H54 (cell line): ENCODE measurements around the gene FBXW2.
"Not testable (repeated sequence)": the region's sequence is repeated elsewhere in the genome, so short reads cannot be mapped to it uniquely, and the experiment has no call there.

Experiments used
- DNase-seq: peaks from one replicate; pipeline ENCODE4 v3.0.0; 2011; ENCODE audit warnings: low spot score, mixed read lengths; ENCODE audit not compliant: insufficient read length
- FAIRE-seq: peaks from 3 replicates; lab custom pipeline; 2011; peaks lifted over from hg19 to GRCh38; lab: Jason Lieb, UNC
- POLR2A ChIP-seq: IDR thresholded peaks from 2 replicates; pipeline ENCODE4 v1.6.1; 2011; ENCODE audit warnings: low read depth, mild to moderate bottlenecking, low read length

Gene FBXW2

DNA sequence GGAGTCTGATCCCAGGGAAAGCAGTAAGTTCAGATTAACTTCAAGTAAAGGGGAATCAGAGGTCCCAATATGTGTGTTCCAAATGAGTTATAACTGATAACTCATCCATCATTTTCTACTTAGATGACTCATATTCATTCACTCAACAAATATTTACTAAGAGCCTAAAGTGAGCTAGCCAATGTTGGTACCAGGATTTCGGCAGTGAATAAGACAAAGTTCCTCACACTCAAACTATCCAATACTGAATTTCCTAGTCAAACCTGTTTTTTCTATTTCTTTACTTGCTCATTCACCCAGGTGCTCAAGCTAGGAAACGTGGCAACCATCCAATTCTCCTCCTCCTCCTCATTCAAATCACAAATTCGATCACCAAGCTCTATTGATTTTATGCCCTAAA is 25.8 kb downstream of the FBXW2 start:
- no peak for FAIRE-seq
- TF ChIP-seq POLR2A, result no peak
- no peak for DNase-seq

DNA sequence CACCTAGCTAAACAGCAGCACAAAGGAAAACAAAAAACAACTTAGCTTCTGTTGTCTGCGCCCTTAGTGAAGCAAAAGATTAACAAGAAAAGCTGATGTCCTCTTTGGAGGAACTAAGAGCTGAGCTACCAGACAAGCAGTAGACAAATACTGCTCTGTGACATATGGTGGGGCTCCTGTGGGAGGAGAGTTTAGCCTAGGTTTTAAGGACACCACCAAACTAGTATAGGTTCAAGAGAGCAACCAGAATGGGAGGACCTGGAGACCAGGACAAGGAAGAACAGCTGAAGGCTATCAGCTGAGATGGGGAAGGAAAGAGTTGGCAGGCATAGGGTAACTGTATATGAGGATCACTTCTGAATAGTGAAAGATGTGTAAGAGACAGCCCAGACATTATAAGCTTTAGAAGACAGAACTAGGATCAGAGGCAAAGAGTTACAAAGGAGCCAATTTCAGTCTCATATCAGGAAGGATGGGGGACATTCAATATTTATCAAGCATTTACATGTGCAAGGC is 27.2 kb downstream of the FBXW2 start:
- TF ChIP-seq POLR2A, result no peak
- DNase-seq, result no peak

DNA sequence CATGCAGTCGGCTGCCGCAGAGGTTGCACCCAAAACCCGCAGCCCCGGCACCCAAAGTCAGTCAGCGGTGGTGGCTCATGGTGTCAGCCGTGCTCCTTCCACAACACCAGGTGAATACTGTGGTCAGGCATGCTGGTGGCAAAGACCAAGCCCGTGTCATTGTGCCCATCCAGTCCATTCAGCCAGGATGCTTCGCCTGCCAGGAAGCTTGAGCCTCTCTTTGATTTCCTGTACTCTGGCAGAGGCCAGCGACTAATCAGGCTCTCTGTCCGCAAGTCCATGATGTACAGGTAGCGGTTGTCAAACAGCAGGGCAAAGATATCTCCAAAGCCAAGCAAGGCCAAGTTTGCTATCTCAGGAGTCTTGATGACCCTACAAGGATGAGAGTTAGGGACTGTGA is 28.7 kb downstream of the FBXW2 start:
- DNase-seq, result no peak
- TF ChIP-seq POLR2A, result no peak
- FAIRE-seq, result no peak

More for the DNA sequence above, 27.2 kb downstream of the FBXW2 start:
- FAIRE-seq, result no peak

DNA sequence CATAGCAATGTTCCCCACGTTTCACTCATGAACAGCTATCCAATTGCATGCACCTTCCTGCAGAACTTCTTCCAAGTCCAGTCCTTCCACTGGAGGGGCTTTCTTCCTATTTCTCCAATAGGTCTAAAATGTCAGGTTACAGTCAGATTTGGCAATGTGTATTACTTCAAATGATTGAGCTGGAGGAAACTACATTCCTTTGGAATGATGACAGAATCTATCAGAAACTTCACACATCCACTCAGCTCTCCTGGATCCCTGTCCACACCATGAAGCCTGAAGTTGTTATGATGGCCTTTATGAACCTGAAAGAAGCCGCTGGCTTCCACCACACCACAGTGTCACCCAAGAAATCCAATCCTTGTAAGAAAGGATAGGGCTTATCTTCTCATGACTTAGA is 32.2 kb downstream of the FBXW2 start:
- no peak for TF ChIP-seq POLR2A
- peak; percentile 41 for FAIRE-seq
- no peak for DNase-seq

DNA sequence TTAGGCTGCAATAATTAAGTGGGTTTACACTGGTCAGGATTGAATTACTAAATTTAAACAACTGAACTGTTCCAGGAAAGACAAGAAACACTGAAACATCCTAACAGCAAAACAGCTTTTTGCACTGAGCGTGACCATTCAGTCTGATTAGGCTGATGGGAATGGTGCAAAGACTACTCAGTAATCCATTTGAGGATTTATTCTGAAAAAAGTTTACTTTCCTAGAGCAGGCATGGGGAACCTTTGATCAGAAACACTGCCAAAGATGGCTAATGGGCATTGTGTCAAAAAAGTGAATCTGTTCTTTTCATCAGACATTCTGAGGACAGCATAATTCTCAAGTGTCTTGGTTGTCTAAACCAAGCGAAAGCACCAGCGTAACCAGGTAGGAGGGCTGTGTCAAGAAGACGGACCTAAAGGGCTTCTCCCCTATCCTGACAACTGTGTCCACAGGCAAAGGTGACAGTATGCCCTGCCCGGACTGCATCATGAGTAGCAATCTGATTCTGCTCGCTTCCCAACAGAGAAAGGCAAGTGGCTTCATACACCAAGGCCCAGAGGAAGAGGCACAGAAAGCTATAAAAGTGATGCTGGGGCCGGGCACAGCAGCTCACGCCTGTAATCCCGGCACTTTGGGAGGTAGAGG is 33.3 kb downstream of the FBXW2 start:
- no peak for DNase-seq
- no peak for TF ChIP-seq POLR2A
- FAIRE-seq, result no peak

DNA sequence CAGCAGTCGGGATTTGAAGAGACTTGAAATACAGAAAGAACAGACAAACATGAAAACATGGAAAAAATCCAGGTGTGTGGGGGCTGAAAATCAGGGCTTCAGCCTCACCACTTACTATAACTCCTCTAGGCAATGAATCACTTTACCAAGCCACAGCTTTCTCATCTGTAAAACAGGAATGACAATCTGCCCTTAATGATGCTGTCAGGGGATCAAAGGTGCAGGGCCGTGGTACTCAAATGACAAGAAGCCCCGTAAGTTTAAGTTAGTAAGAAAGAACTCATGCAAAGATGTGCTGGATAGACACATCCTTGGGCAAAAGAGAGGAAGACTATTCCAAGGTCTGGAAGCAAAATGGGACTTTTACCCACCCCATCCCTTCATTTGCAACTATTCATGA is 34.7 kb downstream of the FBXW2 start:
- FAIRE-seq, result no peak
- no peak for TF ChIP-seq POLR2A
- no peak for DNase-seq

DNA sequence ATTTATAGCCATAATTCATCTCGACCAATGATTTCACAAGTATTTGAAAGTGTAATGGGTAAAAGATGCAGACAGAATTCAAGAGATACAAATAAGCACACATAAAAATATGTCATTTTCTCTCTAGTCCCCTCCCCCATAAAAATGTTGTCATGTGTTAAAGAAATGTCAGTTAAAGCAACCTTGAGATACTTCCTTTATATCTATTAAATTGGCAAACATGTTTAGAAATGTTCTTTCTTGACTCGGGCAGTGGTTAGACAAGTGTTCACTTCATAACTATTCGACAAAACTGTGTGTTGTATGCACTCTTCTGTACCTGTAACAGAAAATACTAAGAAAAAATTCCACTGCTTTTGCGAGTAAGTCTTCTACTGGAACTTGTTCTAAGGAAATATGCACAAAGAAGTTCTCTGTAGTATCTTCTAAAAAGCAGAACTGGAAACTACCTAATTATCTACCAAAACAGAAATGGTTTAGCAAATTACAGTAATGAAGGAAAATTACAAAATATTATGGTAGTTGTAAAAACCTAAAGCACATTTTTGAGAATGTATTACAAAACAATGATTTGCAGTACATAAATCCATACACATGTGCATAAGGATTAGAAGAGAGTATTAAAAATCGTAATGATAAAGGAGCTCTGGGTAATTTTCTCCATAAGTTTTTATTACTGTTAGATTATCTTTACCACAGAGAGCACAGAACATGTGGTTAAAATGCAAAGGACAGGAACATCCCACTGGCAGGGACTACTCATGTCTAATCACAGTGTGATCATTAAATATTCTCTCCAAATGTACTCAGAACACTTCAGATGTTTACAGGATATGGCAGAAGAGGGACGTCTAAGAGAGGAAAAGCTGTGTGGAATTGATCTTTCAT is 35.9 kb downstream of the FBXW2 start:
- no peak for TF ChIP-seq POLR2A
- DNase-seq, result no peak
- FAIRE-seq, result peak; percentile 53

DNA sequence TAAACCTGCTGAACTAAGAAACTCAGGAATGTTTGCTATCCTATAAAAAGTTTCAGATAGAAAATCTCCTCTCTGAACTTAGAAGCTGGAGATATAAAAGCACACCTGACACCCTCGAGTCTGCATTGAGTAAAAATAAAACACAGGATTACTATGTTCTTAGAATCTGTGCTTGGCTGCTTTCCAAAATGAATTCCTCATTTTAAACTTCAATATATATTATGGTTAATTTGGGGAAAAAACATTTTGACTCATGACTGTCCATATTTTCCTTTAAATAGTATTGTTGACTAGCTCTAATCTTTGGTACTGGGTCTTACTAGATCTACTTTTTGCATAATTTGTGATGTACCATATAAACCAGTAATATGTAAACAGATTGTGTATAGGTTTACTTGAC is 36.7 kb downstream of the FBXW2 start:
- DNase-seq (no peak), FAIRE-seq (no peak)
- TF ChIP-seq POLR2A, result no peak

DNA sequence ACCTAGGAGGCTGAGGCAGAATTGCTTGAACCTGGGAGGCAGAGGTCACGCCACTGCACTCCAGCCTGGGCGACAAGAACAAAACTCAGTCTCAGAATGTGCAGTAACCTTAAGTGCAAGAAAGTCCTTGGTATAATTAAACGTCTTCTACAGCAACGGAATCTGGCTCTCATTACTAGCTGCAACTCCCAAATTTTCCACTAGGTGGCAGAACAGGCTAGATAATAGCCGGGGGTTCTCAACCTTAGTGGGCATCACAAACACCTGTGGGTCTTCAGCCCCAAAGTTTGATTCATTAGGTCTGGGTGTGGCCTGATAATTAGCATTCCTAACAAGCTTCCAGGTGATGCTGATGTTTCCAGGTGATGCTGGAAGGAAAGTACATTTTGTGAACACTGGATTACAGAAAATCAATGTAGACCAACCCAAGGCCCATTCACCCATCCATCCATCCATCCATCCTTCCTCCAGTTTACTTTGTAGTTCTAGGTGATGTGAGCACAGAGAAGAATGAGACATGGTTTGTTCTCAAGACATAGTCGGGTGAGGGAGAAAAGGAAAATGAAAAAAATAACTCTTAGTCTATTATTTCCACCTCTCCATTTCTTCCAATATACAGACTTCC is 37.3 kb downstream of the FBXW2 start:
- FAIRE-seq, result peak; percentile 99

DNA sequence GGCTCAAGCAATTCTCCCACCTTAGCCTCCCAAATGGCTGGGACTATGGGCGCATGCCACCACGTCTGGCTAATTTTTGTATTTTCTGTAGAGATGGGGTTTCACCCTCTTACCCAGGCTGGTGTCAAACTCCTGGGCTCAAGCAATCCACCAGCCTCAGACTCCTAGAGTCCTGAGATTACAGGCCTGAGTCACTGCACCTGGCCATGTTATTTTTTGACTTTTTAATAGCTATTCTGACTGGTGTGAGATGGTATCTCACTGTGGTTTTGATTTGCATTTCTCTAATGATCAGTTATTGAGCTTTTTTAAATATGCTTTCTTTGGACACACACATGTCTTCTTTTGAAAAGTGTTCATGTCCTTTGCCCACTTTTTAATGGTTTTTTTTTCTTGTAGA is 38.2 kb downstream of the FBXW2 start:
- DNase-seq (no peak), FAIRE-seq (peak; percentile 84)
- no peak for TF ChIP-seq POLR2A

More for the DNA sequence above, 37.3 kb downstream of the FBXW2 start:
- no peak for TF ChIP-seq POLR2A
- DNase-seq, result peak; percentile 77

DNA sequence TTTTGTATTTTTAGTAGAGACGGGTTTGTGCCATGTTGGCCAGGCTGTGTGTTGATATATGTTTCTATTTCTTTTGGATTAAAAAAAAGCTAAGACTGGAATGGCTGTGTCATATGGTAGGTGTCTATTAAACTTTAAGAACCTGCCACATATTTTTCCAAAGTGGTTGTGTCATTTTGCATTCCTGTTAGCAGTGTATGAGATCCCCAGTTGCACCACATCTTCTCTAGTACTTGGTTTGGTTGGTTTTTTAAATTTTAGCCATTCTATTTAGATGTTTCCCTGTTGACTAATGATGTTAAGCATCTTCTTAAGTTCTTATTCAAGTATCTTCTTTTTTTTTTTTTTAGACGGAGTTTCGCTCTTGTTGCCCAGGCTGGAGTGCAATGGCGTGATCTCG is 42.8 kb downstream of the FBXW2 start:
- no peak for FAIRE-seq
- TF ChIP-seq POLR2A, result no peak
- DNase-seq, result no peak

DNA sequence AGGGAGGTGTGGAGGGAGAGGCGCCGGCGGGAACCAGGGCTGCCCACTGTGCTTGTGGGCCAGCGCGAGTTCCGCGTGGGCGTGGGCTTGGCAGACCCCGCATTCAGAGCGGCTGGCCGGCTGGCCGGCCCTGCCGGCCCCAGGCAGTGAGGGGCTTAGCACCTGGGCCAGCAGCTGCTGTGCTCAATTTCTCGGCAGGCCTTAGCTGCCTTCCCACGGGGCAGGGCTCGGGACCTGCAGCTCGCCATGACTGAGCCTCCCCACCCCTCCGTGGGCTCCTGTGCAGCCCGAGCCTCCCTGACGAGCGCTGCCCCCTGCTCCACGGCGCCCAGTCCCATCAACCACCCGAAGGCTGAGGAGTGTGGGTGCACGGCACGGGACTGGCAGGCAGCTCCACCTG is 46.9 kb downstream of the FBXW2 start:
- not testable (repeated sequence) for DNase-seq, FAIRE-seq

DNA sequence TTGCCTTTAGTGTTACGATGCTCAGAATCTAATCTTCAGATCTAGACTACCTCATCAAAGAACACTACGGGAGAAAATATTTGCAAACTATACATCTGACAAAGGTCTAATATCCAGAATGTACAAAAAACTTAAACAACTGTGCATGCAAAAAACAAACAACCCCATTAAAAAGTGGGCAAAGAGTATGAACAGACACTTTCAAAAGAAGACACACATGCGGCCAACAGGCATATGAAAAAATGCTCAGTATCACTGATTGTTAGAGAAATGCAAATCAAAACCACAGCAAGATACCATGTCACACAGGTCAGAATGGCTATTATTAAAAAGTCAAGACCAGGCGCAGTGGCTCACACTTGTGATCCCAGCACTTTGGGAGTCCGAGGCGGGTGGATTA is 47.9 kb downstream of the FBXW2 start:
- TF ChIP-seq POLR2A, result no peak
- peak; percentile 58 for FAIRE-seq
- no peak for DNase-seq

DNA sequence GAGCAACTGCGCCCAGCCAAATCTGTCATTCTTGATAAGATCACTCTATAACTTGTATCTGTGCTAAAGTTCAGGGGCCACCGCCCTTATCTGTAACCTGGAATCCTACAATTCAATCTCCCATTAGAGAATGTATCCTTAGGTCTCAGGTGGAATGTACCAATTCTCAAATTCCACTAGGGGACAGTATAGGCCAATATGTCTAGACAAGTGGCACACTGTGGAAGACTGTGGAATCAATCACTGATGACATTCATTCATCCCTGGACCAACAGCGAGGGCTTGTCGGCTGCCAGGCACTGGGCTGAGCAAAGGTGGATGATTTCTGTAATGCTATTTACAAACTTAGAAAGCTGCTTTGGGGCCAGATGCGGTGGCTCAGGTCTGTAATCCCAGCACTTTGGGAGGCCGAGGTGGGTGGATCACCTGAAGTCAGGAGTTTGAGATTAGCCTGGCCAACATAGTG is 50.2 kb downstream of the FBXW2 start:
- TF ChIP-seq POLR2A, result no peak
- peak; percentile 86 for FAIRE-seq
- peak; percentile 81 for DNase-seq

DNA sequence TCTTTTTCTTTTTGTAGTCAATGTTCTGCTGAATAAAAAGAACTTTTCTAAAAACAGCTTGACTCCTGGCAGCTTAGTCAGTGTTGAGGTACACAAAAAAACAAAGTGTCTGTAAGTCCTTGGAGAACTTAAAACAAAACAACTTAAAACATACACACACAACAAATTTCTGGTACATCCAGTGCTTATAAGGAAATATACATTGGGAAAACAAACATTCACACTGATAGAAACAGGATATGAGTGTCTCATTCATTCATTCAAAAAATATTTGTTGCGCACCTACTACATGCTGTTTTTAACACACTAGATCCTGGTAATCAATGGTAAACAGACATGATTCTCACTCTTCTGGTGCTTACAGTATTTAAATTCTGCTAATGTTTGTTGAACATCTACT is 51.5 kb downstream of the FBXW2 start:
- FAIRE-seq (peak; percentile 67), DNase-seq (no peak)
- TF ChIP-seq POLR2A, result no peak
